Left lung (tissue), 10 donors: ENCODE results near the gene PCBP3. TPM values are rescaled to one million over a fixed set of nuclear protein-coding genes. Genes with fewer than 3 reads are reported as not detected.

Experiments
- ATAC-seq: fragments of 200-7000 bp; cut with Tn5 transposase; one replicate; pipeline ENCODE4 v1.9.1; 2020; ENCODE audit warnings: moderate library complexity
- DNase-seq, 4 donors: peaks; one replicate each; pipeline ENCODE4 v3.0.0-alpha.2; 2013 to 2020
- H3K27ac ChIP-seq, 2 donors: fragments of 200-600 bp; sonication (generic) in 1 of 2; one replicate each; pipeline versions ENCODE4 v1.5.0 to v1.8.0; 2020 to 2021
- H3K27me3 ChIP-seq, 2 donors: fragments of 200-600 bp; sonication (generic) in 1 of 2; one replicate each; pipeline versions ENCODE4 v1.5.0 to v1.8.0; 2020 to 2021
- H3K36me3 ChIP-seq, 2 donors: fragments of 200-600 bp; sonication (generic) in 1 of 2; one replicate each; pipeline versions ENCODE4 v1.5.0 to v1.8.0; 2020 to 2021
- H3K4me1 ChIP-seq, 2 donors: fragments of 200-600 bp; one replicate each; pipeline ENCODE4 v1.8.0; 2021
- H3K4me3 ChIP-seq, 2 donors: fragments of 200-600 bp; sonication (generic) in 1 of 2; one replicate each; pipeline versions ENCODE4 v1.5.0 to v1.8.0; 2020 to 2021; ENCODE audit warnings: mild to moderate bottlenecking in 1 of 2
- H3K9me3 ChIP-seq, 2 donors: fragments of 200-600 bp; sonication (generic) in 1 of 2; one replicate each; pipeline versions ENCODE4 v1.5.0 to v1.8.0; 2020 to 2021
- intact Hi-C, 2 donors: fragments of 100-400 bp; cut with DNase I; formaldehyde crosslinking; loops; one replicate each; pipeline versions ENCODE4 v1.11.2 to v1.14.2; 2022
- polyA plus RNA-seq, 6 donors: library from polyadenylated mRNA; unstranded; fragments of 120-200 nt; gene quantifications; one replicate each; pipeline ENCODE4 v1.2.1, GENCODE V29; 2013; ENCODE audit not compliant: insufficient read length in 6 of 6
- total RNA-seq, 2 donors: library from RNA; stranded (reverse); fragmentation: NEBNext Ultra II Directional; extraction: Animal tissue kit (Norgen Biotek cat#: 25700); gene quantifications; one replicate each; pipeline ENCODE4 v1.2.1, GENCODE V29; 2021
- TF ChIP-seq, protein P1 (sequence below), 2 donors: fragments of 200-600 bp; sonication (generic) in 1 of 2; IDR thresholded peaks; one replicate each; pipeline versions ENCODE4 v1.5.0 to v1.8.0; 2021; ENCODE audit warnings: antibody characterized with exemption in 2 of 2
- donor health status: DM: no; HTN: yes; CAD: no.
- donor health status: DM: no; HTN: no; CAD: no.

PCBP3 gene
- total and polyA plus RNA-seq, 8 donors, result 2.1 to 13.8 (median 3.0) TPM

DNA sequence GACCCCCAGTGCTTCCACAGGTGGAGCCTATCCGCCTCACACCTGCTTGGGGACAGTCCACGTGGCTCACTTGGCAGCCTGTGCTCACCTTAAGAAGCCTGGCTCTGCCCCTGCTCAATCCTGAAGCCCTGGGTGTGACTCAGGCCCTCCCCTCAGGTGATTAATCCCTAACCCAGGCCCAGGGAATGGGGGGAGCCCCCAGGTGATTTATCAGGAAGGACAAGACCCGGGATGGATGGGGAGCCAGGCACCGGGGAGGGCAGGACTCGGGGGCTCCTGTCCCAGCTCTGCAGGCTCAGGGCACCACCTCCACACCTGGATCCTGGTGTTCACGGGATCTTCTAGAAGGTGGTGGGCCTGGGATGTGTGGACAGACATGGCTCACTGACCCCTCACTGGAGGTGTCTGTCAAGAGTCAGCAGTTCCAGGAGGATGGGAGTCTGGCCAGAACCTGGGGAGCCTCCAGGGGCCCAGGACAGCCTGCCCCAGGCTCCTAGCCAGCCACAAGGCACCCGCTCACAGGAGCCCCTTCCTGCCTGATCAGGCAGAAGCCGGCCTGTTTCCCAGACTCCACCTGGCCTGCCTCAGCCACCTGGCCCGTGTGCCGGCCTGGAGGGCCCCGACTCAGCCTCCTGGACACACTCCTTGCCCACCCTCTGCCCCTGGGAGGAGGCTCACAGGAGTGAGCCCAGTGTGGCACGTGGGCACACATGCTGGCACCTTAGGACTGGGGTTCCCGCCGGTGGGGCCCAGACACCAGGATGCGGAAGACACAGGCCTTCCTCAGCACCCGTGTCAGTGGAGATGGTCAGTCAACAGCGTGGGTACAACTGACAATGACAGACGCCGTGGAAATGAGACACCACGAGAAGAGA is 299.5 kb downstream of the PCBP3 start:
- Histone ChIP-seq H3K27ac (no peak overlapping the region), H3K4me3 (no peak overlapping the region), H3K9me3 (no peaks in the 10 kb centered on the region), H3K36me3 (no peaks in the 10 kb centered on the region), H3K27me3 (peaks cover 0 to 4% of the 10 kb centered on the region in 2 donors), H3K4me1 (no peaks in the 10 kb centered on the region)
- ATAC-seq (no peak), DNase-seq (peak in 2 of 4 donors; percentile 13 to 47)
- TF ChIP-seq, protein P1, sequence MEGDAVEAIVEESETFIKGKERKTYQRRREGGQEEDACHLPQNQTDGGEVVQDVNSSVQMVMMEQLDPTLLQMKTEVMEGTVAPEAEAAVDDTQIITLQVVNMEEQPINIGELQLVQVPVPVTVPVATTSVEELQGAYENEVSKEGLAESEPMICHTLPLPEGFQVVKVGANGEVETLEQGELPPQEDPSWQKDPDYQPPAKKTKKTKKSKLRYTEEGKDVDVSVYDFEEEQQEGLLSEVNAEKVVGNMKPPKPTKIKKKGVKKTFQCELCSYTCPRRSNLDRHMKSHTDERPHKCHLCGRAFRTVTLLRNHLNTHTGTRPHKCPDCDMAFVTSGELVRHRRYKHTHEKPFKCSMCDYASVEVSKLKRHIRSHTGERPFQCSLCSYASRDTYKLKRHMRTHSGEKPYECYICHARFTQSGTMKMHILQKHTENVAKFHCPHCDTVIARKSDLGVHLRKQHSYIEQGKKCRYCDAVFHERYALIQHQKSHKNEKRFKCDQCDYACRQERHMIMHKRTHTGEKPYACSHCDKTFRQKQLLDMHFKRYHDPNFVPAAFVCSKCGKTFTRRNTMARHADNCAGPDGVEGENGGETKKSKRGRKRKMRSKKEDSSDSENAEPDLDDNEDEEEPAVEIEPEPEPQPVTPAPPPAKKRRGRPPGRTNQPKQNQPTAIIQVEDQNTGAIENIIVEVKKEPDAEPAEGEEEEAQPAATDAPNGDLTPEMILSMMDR (IDR thresholded peaks at IDR 0.05), result no peak
- intact Hi-C loops, result no loop called here

DNA sequence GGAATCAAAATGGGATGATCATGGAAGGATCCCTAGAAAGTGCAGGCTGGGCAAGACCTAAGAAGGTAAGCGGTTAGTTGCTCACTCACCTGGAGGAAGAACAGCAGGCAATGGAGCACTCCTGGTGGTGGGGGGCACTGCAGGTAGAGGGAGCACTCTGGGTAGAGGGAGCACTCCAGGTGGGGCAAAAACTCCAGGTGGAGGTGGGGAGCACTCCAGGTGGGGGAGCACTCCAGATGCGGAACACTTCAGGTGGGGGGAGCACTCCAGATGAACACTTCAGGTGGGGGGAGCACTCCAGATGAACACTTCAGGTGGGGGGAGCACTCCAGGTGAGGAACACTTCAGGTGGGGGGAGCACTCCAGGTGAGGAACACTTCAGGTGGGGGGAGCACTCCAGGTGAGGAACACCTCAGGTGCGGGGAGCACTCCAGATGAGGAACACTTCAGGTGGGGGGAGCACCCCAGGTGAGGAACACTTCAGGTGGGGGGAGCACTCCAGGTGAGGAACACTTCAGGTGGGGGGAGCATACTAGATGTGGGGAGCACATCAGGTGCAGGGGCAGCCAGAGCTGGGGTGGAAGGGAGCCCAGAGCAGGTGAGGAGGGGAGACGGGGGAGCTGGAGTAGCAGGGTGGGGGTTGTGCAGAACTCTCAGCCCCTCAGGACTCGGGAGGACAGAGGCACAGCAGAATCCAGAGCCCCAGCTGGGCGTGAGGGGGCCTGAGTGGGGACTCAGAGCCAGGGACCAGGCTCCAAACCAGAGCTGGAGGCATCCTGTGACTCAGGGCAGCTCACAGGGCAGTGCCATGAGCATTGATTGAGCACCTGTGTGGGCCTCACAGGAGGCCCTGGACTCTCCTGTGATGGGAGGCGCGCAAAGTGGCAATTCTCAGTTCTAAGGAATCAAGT is 300.4 kb downstream of the PCBP3 start:
- DNase-seq (peak in 1 of 4 donors; percentile 38), ATAC-seq (no peak)
- no peaks in the 10 kb centered on the region for H3K9me3 ChIP-seq
- H3K4me1 ChIP-seq, result no peaks in the 10 kb centered on the region
- H3K4me3 ChIP-seq, result no peak overlapping the region
- H3K27ac ChIP-seq, result no peak overlapping the region
- TF ChIP-seq, protein P1 (IDR thresholded peaks at IDR 0.05), result no peak
- no peaks in the 10 kb centered on the region for H3K36me3 ChIP-seq
- H3K27me3 ChIP-seq, result peaks cover 0 to 11% of the 10 kb centered on the region in 2 donors
- intact Hi-C loops, result no loop called here

DNA sequence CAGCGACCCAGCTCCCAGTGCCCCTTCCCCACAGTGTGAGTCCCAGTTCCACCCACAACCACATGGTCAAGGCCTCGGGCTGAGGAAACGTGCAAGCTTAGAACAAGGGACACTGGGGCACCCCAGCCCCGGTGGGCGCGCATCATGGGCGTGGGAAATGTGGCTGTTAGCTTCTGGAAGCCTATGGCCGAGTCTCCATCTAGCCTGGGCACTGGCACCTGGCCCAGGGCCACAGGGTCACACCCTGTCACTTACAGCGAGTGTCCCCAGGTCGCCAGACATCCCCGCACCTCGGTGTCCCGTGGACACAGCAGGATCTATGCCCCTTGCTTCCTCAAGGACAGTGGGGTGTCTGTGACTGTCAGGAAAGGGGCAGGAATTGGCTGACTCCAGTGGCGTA is 301.1 kb downstream of the PCBP3 start:
- Histone ChIP-seq H3K27me3 (peaks cover 0 to 16% of the 10 kb centered on the region in 2 donors), H3K36me3 (no peaks in the 10 kb centered on the region), H3K27ac (no peak overlapping the region), H3K9me3 (no peaks in the 10 kb centered on the region), H3K4me1 (no peaks in the 10 kb centered on the region), H3K4me3 (no peak overlapping the region)
- ATAC-seq (no peak), DNase-seq (peak in 1 of 4 donors; percentile 58)
- intact Hi-C loops, result no loop called here
- TF ChIP-seq, protein P1 (IDR thresholded peaks at IDR 0.05), result no peak

DNA sequence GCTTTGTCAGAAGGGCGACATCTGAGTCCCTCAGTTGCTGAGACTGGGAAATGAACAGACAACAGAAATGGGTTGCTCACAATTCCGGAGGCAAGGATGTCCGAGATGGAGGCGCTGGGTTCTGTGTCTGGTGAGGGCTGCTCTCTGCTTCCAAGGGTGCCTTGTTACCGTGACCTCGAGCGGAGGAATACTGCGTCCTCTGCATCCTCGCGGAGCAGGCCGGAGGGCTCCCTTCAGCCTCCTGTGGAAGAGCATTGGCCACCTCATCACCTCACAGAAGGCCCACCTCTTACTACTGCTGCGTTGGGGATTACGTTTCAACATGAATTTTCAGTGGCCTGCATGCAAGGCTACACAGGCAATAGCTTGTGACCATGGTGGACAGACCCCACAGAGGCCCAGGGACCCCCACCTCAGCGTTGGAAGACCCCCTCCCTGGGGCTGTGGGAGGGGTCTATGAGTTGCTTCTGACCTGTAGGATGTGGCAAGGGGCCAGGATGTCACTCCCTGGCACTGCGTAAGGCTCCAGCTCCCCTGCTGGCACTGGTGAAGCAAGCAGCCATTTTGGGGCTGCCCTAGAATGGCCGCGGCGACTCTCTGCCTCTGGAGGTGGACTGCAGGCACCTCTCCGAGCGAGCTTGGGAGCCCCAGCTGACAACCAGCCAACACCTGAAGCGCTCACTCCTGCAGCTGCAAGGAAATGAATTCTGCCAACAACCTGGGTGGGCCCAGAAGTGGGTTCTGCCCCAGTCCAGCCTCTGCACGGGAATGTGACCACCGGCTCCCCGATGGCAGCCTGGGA is 301.7 kb downstream of the PCBP3 start:
- DNase-seq (peak in 1 of 4 donors; percentile 41), ATAC-seq (no peak)
- Histone ChIP-seq H3K9me3 (no peaks in the 10 kb centered on the region), H3K27me3 (peaks cover 0 to 23% of the 10 kb centered on the region in 2 donors), H3K36me3 (no peaks in the 10 kb centered on the region), H3K27ac (no peak overlapping the region), H3K4me1 (peaks cover 0 to under 1% of the 10 kb centered on the region in 2 donors), H3K4me3 (no peak overlapping the region)
- TF ChIP-seq, protein P1 (IDR thresholded peaks at IDR 0.05), result no peak
- intact Hi-C loops, result no loop called here
